ENCODE measurements around the gene COLEC12.

The COLEC12 gene

GRCh38 chr18:477565-477964 lies 22.9 kb downstream of the COLEC12 start:
- H3K4me1 ChIP-seq (ENCODE audit: control insufficient read depth in 1 of 2, insufficient read depth in 2 of 2, low read length in 2 of 2), result peaks cover 5 to 6% of the 10 kb centered on the region in 2 experiments
- no peaks in the 10 kb centered on the region for H3K79me2 ChIP-seq (ENCODE audit: control insufficient read depth, insufficient read depth, low read length, poor library complexity)
- H3K27me3 ChIP-seq (ENCODE audit: insufficient read depth, low read length), result no peaks in the 10 kb centered on the region
- no peak overlapping the region for H3K14ac ChIP-seq (ENCODE audit: low read length)
- H2AK5ac ChIP-seq (ENCODE audit: low read length), result no peak overlapping the region
- H3K23ac ChIP-seq (ENCODE audit: low read length), result no peak overlapping the region
- H3K9me3 ChIP-seq (ENCODE audit: insufficient read depth, low read depth, low read length), result no peaks in the 10 kb centered on the region
- H3K4me3 ChIP-seq (ENCODE audit: low read depth, low read length), result no peak overlapping the region
- peak in 1 of 2 donors; percentile 41 for DNase-seq
- H4K91ac ChIP-seq (ENCODE audit: low read depth, low read length), result no peak overlapping the region
- no peak overlapping the region for H4K8ac ChIP-seq (ENCODE audit: low read depth, low read length)
- H2BK120ac ChIP-seq (ENCODE audit: insufficient read depth, low read length, poor library complexity), result no peak overlapping the region
- no peak overlapping the region for H4K12ac ChIP-seq (ENCODE audit: low read depth, low read length)
- no peak overlapping the region for H2BK12ac ChIP-seq (ENCODE audit: low read length)
- H3K36me3 ChIP-seq (ENCODE audit: control insufficient read depth in 1 of 2, insufficient read depth in 2 of 2, low read length in 2 of 2), result no peaks in the 10 kb centered on the region
- H3K27ac ChIP-seq (ENCODE audit: low read depth, low read length), result no peak overlapping the region
- H3K4me2 ChIP-seq (ENCODE audit: low read length), result no peak overlapping the region
- no peak overlapping the region for H3K4ac ChIP-seq (ENCODE audit: low read depth, low read length)
- no peak overlapping the region for H3K9ac ChIP-seq (ENCODE audit: low read length)
- H3K18ac ChIP-seq (ENCODE audit: low read length), result no peak overlapping the region
- no CpG with 5 or more reads among the region's 2 CpGs for WGBS (ENCODE audit: extremely low coverage, insufficient coverage, insufficient read length)
- no peak overlapping the region for H2AFZ ChIP-seq (ENCODE audit: insufficient read depth, low read length, poor library complexity)
- H2BK5ac ChIP-seq (ENCODE audit: low read depth, low read length, poor library complexity), result no peak overlapping the region
- no peaks in the 10 kb centered on the region for H3K79me1 ChIP-seq (ENCODE audit: low read length)

GRCh38 chr18:476251-476664 lies 24.2 kb downstream of the COLEC12 start:
- Histone ChIP-seq H3K4ac (ENCODE audit: low read depth, low read length) (no peak overlapping the region), H2BK5ac (ENCODE audit: low read depth, low read length, poor library complexity) (no peak overlapping the region), H3K4me3 (ENCODE audit: low read depth, low read length) (no peak overlapping the region), H3K27me3 (ENCODE audit: insufficient read depth, low read length) (no peaks in the 10 kb centered on the region), H3K79me1 (ENCODE audit: low read length) (no peaks in the 10 kb centered on the region), H3K23ac (ENCODE audit: low read length) (no peak overlapping the region), H3K27ac (ENCODE audit: low read depth, low read length) (no peak overlapping the region), H3K36me3 (ENCODE audit: control insufficient read depth in 1 of 2, insufficient read depth in 2 of 2, low read length in 2 of 2) (no peaks in the 10 kb centered on the region), H3K4me2 (ENCODE audit: low read length) (no peak overlapping the region), H3K9ac (ENCODE audit: low read length) (no peak overlapping the region), H2AK5ac (ENCODE audit: low read length) (no peak overlapping the region), H4K12ac (ENCODE audit: low read depth, low read length) (no peak overlapping the region), H3K79me2 (ENCODE audit: control insufficient read depth, insufficient read depth, low read length, poor library complexity) (no peaks in the 10 kb centered on the region), H3K4me1 (ENCODE audit: control insufficient read depth in 1 of 2, insufficient read depth in 2 of 2, low read length in 2 of 2) (peaks cover 5 to 6% of the 10 kb centered on the region in 2 experiments), H2BK120ac (ENCODE audit: insufficient read depth, low read length, poor library complexity) (no peak overlapping the region), H2AFZ (ENCODE audit: insufficient read depth, low read length, poor library complexity) (no peak overlapping the region), H3K9me3 (ENCODE audit: insufficient read depth, low read depth, low read length) (no peaks in the 10 kb centered on the region), H4K91ac (ENCODE audit: low read depth, low read length) (no peak overlapping the region), H3K18ac (ENCODE audit: low read length) (no peak overlapping the region), H3K14ac (ENCODE audit: low read length) (no peak overlapping the region), H4K8ac (ENCODE audit: low read depth, low read length) (no peak overlapping the region), H2BK12ac (ENCODE audit: low read length) (no peak overlapping the region)
- no peak for DNase-seq
- no CpG with 5 or more reads among the region's 6 CpGs for WGBS (ENCODE audit: extremely low coverage, insufficient coverage, insufficient read length)

- Histone ChIP-seq H3K36me3 (ENCODE audit: control insufficient read depth in 1 of 2, insufficient read depth in 2 of 2, low read length in 2 of 2) (no peaks in the 10 kb centered on the region), H3K9ac (ENCODE audit: low read length) (no peak overlapping the region)
Measured at GRCh38 chr18:475202-476031, 25.1 kb downstream of the COLEC12 start.

GRCh38 chr18:474416-474815 lies 26.1 kb downstream of the COLEC12 start:
- Histone ChIP-seq H3K9ac (ENCODE audit: low read length) (no peak overlapping the region), H3K18ac (ENCODE audit: low read length) (no peak overlapping the region), H2BK120ac (ENCODE audit: insufficient read depth, low read length, poor library complexity) (no peak overlapping the region), H3K27ac (ENCODE audit: low read depth, low read length) (no peak overlapping the region), H2AFZ (ENCODE audit: insufficient read depth, low read length, poor library complexity) (no peak overlapping the region), H3K4me2 (ENCODE audit: low read length) (no peak overlapping the region), H3K23ac (ENCODE audit: low read length) (no peak overlapping the region), H3K79me1 (ENCODE audit: low read length) (no peaks in the 10 kb centered on the region), H4K12ac (ENCODE audit: low read depth, low read length) (no peak overlapping the region), H4K8ac (ENCODE audit: low read depth, low read length) (no peak overlapping the region), H3K14ac (ENCODE audit: low read length) (no peak overlapping the region), H3K79me2 (ENCODE audit: control insufficient read depth, insufficient read depth, low read length, poor library complexity) (no peaks in the 10 kb centered on the region), H3K4ac (ENCODE audit: low read depth, low read length) (no peak overlapping the region), H2BK5ac (ENCODE audit: low read depth, low read length, poor library complexity) (no peak overlapping the region), H3K9me3 (ENCODE audit: insufficient read depth, low read depth, low read length) (no peaks in the 10 kb centered on the region), H3K4me3 (ENCODE audit: low read depth, low read length) (no peak overlapping the region), H2BK12ac (ENCODE audit: low read length) (no peak overlapping the region), H3K27me3 (ENCODE audit: insufficient read depth, low read length) (no peaks in the 10 kb centered on the region), H4K91ac (ENCODE audit: low read depth, low read length) (no peak overlapping the region), H3K4me1 (ENCODE audit: control insufficient read depth in 1 of 2, insufficient read depth in 2 of 2, low read length in 2 of 2) (peaks cover 5 to 6% of the 10 kb centered on the region in 2 experiments), H3K36me3 (ENCODE audit: control insufficient read depth in 1 of 2, insufficient read depth in 2 of 2, low read length in 2 of 2) (no peaks in the 10 kb centered on the region), H2AK5ac (ENCODE audit: low read length) (no peak overlapping the region)
- DNase-seq, result peak in 1 of 2 donors; percentile 19
- WGBS (ENCODE audit: extremely low coverage, insufficient coverage, insufficient read length), result no CpG with 5 or more reads among the region's 4 CpGs

More at GRCh38 chr18:475202-476031, 25.1 kb downstream of the COLEC12 start:
- peaks cover 5 to 6% of the 10 kb centered on the region in 2 experiments for H3K4me1 ChIP-seq (ENCODE audit: control insufficient read depth in 1 of 2, insufficient read depth in 2 of 2, low read length in 2 of 2)
- no peak overlapping the region for H3K14ac ChIP-seq (ENCODE audit: low read length)
- WGBS (ENCODE audit: extremely low coverage, insufficient coverage, insufficient read length), result no CpG with 5 or more reads among the region's 12 CpGs
- no peaks in the 10 kb centered on the region for H3K79me1 ChIP-seq (ENCODE audit: low read length)
- H4K91ac ChIP-seq (ENCODE audit: low read depth, low read length), result no peak overlapping the region
- H4K8ac ChIP-seq (ENCODE audit: low read depth, low read length), result no peak overlapping the region
- H3K27me3 ChIP-seq (ENCODE audit: insufficient read depth, low read length), result no peaks in the 10 kb centered on the region
- H3K18ac ChIP-seq (ENCODE audit: low read length), result no peak overlapping the region
- no peak overlapping the region for H4K12ac ChIP-seq (ENCODE audit: low read depth, low read length)
- peak in 1 of 2 donors; percentile 42 for DNase-seq
- no peak overlapping the region for H3K4me3 ChIP-seq (ENCODE audit: low read depth, low read length)
- no peak overlapping the region for H2BK12ac ChIP-seq (ENCODE audit: low read length)
- H3K4ac ChIP-seq (ENCODE audit: low read depth, low read length), result no peak overlapping the region
- no peaks in the 10 kb centered on the region for H3K9me3 ChIP-seq (ENCODE audit: insufficient read depth, low read depth, low read length)
- H3K79me2 ChIP-seq (ENCODE audit: control insufficient read depth, insufficient read depth, low read length, poor library complexity), result no peaks in the 10 kb centered on the region
- no peak overlapping the region for H2AFZ ChIP-seq (ENCODE audit: insufficient read depth, low read length, poor library complexity)
- no peak overlapping the region for H2BK120ac ChIP-seq (ENCODE audit: insufficient read depth, low read length, poor library complexity)
- no peak overlapping the region for H2AK5ac ChIP-seq (ENCODE audit: low read length)
- H3K23ac ChIP-seq (ENCODE audit: low read length), result no peak overlapping the region
- H3K4me2 ChIP-seq (ENCODE audit: low read length), result no peak overlapping the region
- no peak overlapping the region for H2BK5ac ChIP-seq (ENCODE audit: low read depth, low read length, poor library complexity)
- no peak overlapping the region for H3K27ac ChIP-seq (ENCODE audit: low read depth, low read length)
